Measurements from ENCODE around the gene CD96.

Gene CD96

GRCh38 chr3:111590143-111590491 lies 48.1 kb downstream of the CD96 start:
- no peak overlapping the region for H3K27ac ChIP-seq
- TF ChIP-seq, protein P1, sequence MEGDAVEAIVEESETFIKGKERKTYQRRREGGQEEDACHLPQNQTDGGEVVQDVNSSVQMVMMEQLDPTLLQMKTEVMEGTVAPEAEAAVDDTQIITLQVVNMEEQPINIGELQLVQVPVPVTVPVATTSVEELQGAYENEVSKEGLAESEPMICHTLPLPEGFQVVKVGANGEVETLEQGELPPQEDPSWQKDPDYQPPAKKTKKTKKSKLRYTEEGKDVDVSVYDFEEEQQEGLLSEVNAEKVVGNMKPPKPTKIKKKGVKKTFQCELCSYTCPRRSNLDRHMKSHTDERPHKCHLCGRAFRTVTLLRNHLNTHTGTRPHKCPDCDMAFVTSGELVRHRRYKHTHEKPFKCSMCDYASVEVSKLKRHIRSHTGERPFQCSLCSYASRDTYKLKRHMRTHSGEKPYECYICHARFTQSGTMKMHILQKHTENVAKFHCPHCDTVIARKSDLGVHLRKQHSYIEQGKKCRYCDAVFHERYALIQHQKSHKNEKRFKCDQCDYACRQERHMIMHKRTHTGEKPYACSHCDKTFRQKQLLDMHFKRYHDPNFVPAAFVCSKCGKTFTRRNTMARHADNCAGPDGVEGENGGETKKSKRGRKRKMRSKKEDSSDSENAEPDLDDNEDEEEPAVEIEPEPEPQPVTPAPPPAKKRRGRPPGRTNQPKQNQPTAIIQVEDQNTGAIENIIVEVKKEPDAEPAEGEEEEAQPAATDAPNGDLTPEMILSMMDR (conservative IDR thresholded peaks at IDR 0.05; ENCODE audit: low read depth) = no peak
- ChIA-PET CTCF (interaction anchor here (1.1 kb wide), 1 partner anchor 12 kb away, joined by 4 read pairs; no protein-coding TSS in a partner anchor), POLR2A (ENCODE audit: low non-redundant PET) (no interaction called here)
- no peak for DNase-seq (ENCODE audit: low spot score)

GRCh38 chr3:111591555-111591954 lies 49.6 kb downstream of the CD96 start:
- no peak for DNase-seq (ENCODE audit: low spot score)
- TF ChIP-seq, protein P1 (conservative IDR thresholded peaks at IDR 0.05; ENCODE audit: low read depth) = no peak
- ChIA-PET CTCF (interaction anchor here (1.1 kb wide), 1 partner anchor 97 kb away, joined by 4 read pairs; no protein-coding TSS in a partner anchor), POLR2A (ENCODE audit: low non-redundant PET) (no interaction called here)
- H3K27ac ChIP-seq = no peak overlapping the region

DNA sequence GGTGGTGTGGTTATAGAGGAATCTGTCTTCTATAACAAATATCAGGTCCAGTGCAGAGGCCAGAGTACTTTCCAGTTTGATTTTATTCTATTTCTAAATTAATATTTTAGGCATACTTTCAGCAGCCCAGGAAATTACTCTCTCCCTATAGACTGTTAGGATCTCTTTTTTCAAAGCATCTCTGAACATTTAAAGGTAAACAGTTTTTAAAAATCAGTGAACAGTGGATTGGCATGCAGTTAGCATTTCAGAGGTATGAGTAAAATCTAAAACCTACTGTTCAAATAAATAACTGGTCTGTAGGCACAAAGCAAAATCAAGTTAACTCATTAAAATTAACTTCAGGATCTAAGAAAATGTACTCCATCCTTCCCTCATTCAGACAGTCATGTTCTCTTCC lies 50.1 kb downstream of the CD96 start:
- TF ChIP-seq, protein P1 (conservative IDR thresholded peaks at IDR 0.05; ENCODE audit: low read depth) = no peak
- ChIA-PET POLR2A (ENCODE audit: low non-redundant PET) (no interaction called here), CTCF (interaction anchor here (1.1 kb wide), 1 partner anchor 96 kb away, joined by 4 read pairs; no protein-coding TSS in a partner anchor)
- H3K27ac ChIP-seq = no peak overlapping the region
- no peak for DNase-seq (ENCODE audit: low spot score)

- ChIA-PET CTCF (no interaction called here), POLR2A (ENCODE audit: low non-redundant PET) (no interaction called here)
- TF ChIP-seq, protein P1 (conservative IDR thresholded peaks at IDR 0.05; ENCODE audit: low read depth) = no peak
- no peak for DNase-seq (ENCODE audit: low spot score)
- peak overlapping the region; percentile 90 for H3K27ac ChIP-seq
These were observed 50.9 kb downstream of the CD96 start for GRCh38 chr3:111592936-111593335.

GRCh38 chr3:111593666-111594065 lies 51.7 kb downstream of the CD96 start:
- H3K27ac ChIP-seq = peak overlapping the region; percentile 90
- DNase-seq (ENCODE audit: low spot score) = no peak
- CTCF ChIA-PET = interaction anchor here (0.7 kb wide), 1 partner anchor 499 kb away, joined by 4 read pairs; no protein-coding TSS in a partner anchor
- POLR2A ChIA-PET (ENCODE audit: low non-redundant PET) = no interaction called here
- TF ChIP-seq, protein P1 (conservative IDR thresholded peaks at IDR 0.05; ENCODE audit: low read depth) = no peak

GRCh38 chr3:111594205-111594604 lies 52.2 kb downstream of the CD96 start:
- DNase-seq (ENCODE audit: low spot score) = peak; percentile 72
- TF ChIP-seq, protein P1 (conservative IDR thresholded peaks at IDR 0.05; ENCODE audit: low read depth) = no peak
- H3K27ac ChIP-seq = peak overlapping the region; percentile 90
- CTCF ChIA-PET = interaction anchor here (0.6 to 0.7 kb wide), 2 partner anchors 22 to 499 kb away, joined by 4 to 5 read pairs; no protein-coding TSS in a partner anchor
- POLR2A ChIA-PET (ENCODE audit: low non-redundant PET) = no interaction called here
